NCI-H2107 treated with DMSO at 0.1 percent for 48 hours (cell line): ENCODE measurements around the gene C11orf91.
A peak's percentile ranks its signal among the peaks of the same experiment; 100 is the strongest.
"Not testable (repeated sequence)": the region's sequence is repeated elsewhere in the genome, so short reads cannot be mapped to it uniquely, and the experiment has no call there.

Experiments
- DNase-seq: peaks from one replicate; lab custom pipeline; 2025; ENCODE audit not compliant: unreplicated experiment; lab: John Stamatoyannopoulos, UW

Gene C11orf91

DNA sequence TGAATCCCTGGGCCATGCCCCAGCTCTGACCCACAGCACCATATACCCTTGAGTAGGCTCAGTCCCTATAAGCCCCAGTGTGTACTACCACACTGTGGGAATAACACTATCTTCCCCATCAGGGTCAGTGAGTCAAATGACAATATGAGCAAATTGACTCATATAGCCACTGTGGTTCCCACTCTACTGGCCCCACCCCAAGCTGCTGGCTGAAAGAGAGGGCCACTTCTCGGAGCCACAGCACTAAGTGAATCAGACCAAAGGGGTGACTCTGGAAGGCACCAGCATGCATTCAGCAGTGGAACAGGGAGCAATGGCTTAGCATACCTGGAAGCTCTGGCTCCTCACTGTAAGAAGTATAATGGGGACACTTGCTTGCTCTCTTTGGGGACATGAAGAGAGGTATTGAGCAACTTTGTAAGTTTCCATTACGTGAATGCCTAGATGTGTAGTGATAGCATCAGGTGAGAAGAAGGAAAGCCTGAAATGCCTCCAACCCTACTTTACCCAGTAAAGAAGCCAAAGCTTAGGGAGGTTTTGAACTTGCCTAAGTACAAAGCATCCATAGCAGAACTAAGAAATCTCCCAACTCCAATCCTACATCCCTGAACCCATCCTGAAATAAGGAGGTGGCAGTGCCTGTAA is 22.1 kb upstream of the C11orf91 start:
- no peak for DNase-seq

- DNase-seq = no peak
These were observed 21.4 kb upstream of the C11orf91 start for GRCh38 chr11:33721984-33722383.

DNA sequence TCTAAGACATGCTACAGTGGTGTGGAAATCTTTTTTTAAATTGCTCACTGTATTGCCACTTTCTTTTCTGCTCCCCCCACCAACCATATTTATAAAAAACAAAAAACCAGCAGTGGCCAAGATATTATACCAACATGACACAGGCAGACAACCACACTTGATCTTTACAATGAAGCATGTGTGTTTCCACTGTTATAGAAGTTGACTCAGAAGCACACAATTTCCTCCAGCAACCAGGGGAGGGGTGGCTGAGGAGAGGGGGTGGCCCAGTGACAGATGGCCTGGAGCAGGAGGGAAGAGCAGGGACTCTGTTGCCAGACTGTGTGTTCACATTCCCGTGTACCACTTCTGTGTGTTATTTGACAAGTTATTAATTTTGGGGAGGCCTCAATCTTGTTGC is 20.8 kb upstream of the C11orf91 start:
- no peak for DNase-seq

GRCh38 chr11:33719587-33719986 is 19.0 kb upstream of the C11orf91 start:
- no peak for DNase-seq

DNA sequence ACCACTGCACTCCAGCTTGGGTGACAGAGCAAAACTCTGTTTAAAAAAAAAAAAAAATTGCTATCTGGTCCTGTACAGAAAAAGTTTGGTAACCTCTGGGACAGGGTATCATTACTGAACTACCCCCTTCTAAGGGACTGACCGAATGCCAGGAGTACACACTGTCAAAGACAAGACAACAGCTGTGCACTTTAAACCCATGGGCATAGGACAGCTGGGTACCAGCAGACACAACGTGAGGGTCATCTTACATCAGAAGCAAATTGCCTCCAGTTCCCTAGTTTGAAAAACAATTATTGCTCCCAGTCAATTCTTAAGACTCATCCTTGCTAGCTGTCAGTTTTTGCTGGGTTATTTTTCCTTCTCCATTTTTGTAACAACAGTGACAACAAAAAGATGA is 17.8 kb upstream of the C11orf91 start:
- DNase-seq = no peak

DNA sequence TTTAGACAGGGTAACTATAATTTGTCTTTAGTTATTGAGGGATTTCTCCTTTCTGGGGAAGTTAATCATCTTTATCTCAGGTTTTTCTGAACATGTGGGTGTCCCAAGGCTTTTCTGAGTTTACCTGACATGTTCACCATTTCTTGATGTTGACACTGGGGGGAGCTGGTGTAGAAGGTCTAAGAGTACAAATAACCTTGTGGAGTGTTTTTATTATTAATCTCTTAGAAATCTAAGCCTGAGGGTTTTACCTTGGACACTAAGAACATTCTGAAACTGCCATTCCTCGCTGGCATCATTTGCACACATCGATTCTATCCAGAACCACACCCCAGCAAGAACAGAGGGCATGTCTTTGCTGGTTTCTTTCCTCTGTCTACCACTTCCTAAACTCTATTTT is 15.6 kb upstream of the C11orf91 start:
- DNase-seq = peak; percentile 14

DNA sequence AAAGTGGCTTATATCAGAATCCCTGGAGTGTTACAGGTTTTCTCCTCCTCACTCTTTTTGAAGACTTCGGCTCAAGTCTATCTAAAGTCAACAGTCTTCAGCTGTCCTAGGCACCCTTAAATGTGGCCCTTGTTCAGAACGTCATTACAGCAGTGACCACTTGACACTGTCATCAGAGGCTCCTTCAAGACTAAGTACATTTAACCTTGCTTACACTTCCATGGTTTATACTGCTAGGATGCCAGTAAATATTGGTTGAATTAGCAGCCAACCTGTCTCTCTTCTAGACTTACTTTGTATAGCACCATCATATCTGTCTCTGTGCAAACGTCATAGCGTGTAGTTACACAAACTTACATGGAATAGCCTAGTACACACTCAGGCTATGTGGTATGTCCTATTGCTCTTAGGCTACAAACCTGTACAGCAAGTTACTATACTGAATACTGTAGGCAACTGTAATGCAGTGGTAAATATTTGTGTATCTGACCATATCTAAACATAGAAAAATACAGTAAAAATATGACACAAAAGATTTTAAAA is 13.3 kb upstream of the C11orf91 start:
- DNase-seq = no peak

- no peak for DNase-seq
These were observed 12.7 kb upstream of the C11orf91 start for GRCh38 chr11:33713151-33713855.

DNA sequence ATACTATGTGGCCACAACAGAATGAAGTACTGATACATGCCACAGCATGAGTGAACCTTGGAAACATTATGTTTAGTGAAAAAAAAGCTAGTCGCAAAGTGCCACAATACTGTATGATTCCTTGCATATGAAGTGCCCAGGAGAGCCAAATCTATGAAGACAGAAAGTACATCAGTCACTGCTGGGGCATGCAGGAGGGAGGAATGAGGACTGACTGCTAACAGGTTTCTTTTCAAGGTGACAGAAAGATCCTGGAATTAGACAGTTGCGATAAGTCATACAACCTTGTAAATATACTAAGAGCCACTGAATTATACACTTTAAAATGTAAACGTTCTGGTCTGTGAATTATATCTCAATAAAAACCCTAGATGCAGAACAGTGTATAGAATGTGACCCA is 11.8 kb upstream of the C11orf91 start:
- DNase-seq = no peak

- no peak for DNase-seq
These were observed 8.8 kb upstream of the C11orf91 start for GRCh38 chr11:33709466-33709865.

DNA sequence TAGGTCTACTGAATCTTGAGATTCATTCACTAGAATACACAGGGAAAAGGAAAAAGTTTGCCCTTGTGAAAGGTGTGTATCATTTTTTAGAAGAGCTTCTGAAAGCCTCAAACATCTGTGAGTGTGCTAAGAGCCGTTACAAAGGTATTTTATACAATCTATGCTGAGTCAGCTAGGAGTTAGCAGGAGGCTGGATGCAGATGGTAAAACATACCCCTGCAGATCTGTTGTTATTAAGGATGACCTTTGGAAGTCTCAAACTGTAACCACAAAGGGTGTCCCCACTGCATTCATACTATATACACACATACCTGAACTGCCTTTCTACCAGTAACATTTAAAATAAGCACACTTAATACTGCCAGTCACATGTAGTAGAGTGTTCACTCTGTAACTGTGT is 8.4 kb upstream of the C11orf91 start:
- no peak for DNase-seq

- DNase-seq = not testable (repeated sequence)
These were observed 7.2 kb upstream of the C11orf91 start for GRCh38 chr11:33707831-33708230.

DNA sequence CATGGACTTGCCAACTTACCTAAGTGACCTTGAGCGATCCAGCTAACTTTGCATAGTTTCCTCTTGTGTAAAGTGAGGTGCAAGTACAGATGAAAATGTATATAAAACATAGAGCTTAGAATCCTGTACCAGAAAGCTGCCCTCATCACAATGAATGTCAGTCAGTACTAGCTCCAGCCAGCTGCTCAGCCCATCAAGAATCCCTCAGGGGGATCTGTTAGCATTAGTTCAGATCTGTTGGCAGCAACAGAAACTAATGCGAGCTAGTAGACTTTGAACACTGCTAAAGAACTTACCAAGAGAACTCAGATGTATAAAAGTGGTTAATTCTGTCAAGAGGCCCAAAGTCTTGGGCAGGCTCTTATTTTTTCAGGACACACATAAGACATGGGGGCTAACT is 6.3 kb upstream of the C11orf91 start:
- DNase-seq = no peak

GRCh38 chr11:33706546-33706945 is 5.9 kb upstream of the C11orf91 start:
- DNase-seq = no peak

GRCh38 chr11:33704240-33705002 is 3.8 kb upstream of the C11orf91 start:
- no peak for DNase-seq

- DNase-seq = no peak
These were observed 3.2 kb upstream of the C11orf91 start for GRCh38 chr11:33703788-33704187.

- DNase-seq = no peak
These were observed 2.6 kb upstream of the C11orf91 start for GRCh38 chr11:33703234-33703633.

DNA sequence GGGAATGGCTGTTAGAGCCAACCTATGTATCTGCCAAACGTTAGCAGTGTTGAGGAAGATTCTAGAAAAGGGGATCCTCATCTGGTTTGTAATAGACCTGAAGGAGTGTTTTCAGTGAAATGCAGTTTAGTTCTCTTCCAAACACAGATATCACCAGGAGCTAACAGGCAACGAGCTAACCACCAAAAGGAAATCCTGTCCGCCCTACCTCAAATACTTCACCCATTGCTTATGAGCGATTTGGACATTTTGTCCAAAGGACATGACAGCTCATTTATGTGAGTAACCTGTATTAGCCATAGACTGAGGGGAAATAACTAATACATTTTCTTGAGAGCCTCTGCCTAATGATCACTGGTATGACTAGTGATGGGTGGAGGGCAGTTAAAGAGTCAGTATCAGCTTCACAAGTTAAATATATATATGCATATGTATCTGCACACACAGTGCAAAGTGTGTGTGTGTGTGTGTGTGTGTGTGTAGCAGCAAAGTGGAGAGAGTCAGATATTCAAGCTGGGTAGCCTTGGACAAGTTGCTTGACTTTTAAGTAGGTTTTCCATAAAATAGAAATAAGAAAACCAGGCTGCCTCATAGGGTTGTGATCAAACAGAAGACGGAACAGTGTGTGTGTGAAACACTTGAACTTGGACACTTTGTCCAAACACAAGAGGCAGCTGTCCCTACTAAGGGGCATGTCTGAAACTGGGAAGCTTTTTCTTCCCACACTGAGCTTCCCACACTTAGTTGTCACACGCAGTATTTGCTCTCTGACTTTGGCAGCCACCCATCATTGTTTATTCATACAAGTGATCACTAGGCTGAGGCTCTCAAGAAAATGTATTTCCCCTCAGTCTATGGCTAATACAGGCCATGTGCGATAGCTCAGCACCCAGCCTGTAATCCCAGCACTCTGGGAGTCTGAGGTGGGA is 940 bp upstream of the C11orf91 start:
- DNase-seq = no peak

DNA sequence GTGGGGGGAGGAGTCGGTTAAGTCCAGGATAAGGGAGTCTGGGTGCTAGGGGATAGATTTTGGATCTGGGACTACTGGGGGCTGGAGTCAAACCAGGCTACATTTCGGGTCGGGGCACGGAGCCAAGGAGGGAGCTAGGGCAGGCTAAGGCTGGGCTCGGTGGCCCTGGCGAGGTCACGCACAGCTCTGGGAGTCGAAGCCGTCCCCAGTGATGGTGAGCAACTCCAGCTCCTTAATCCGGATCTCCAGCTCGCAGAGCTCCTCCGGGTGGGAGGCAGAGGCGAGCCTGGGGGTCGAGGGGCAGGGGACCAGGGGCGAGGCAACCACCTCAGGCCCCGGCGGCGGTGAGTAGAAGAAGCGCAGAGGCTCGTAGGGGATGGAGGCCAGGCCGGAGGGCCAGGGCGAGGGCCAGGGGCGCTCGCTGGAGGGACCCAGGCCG is 544 bp downstream of the C11orf91 start:
- no peak for DNase-seq

DNA sequence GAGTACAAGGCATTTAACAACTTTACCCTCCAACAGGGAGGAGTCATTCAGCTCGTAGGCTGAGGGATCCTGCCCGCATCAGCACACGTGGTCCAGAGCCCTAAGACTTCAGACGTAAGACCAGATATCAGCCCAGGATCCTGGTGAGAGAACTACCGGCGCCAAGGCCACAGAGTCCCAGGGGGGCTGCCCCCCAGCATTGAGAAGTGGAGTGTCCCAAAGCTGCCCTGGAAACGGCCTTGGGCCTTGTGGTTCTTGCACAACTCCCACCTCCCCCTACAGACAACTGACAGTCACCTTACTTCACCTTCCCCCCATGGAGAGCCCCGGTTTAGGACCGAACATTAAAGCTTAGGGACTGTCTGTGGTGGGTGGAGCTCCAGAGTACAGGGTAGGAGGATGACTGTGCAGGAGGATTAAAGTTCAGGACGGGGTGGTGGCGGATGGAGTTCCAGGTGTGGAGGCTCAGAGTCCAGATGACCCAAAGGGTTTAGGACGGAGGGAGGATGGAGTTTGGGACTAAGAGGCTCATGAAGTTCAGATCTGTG is 1.0 kb downstream of the C11orf91 start:
- no peak for DNase-seq
